Parathyroid adenoma (tissue), 2 donors: ENCODE results near the gene C1orf52.

Experiments
- H2AFZ ChIP-seq: fragments of 300-600 bp; sonication (generic); one replicate; pipeline ENCODE4 v1.7.0; 2017; ENCODE audit warnings: antibody characterized with exemption, mild to moderate bottlenecking
- H3K27ac ChIP-seq: fragments of 300-600 bp; sonication (generic); one replicate; pipeline ENCODE4 v1.7.0; 2017
- H3K27me3 ChIP-seq: fragments of 300-600 bp; sonication (generic); one replicate; pipeline ENCODE4 v1.7.0; 2017; ENCODE audit warnings: low read length; ENCODE audit not compliant: control insufficient read depth, insufficient read depth
- H3K36me3 ChIP-seq: fragments of 300-600 bp; sonication (generic); one replicate; pipeline ENCODE4 v1.7.0; 2017; ENCODE audit warnings: low read length; ENCODE audit not compliant: control insufficient read depth, insufficient read depth
- H3K4me1 ChIP-seq: fragments of 300-600 bp; sonication (generic); one replicate; pipeline ENCODE4 v1.7.0; 2017; ENCODE audit warnings: control low read depth
- H3K4me2 ChIP-seq: fragments of 300-600 bp; sonication (generic); one replicate; pipeline ENCODE4 v1.7.0; 2017; ENCODE audit warnings: low read length
- H3K4me3 ChIP-seq: fragments of 300-600 bp; sonication (generic); one replicate; pipeline ENCODE4 v1.7.0; 2017; ENCODE audit warnings: low read depth, low read length
- H3K79me2 ChIP-seq: fragments of 300-600 bp; sonication (generic); one replicate; pipeline ENCODE4 v1.7.0; 2017; ENCODE audit warnings: control low read depth
- H3K9ac ChIP-seq: fragments of 300-600 bp; sonication (generic); one replicate; pipeline ENCODE4 v1.7.0; 2017; ENCODE audit warnings: mild to moderate bottlenecking
- H3K9me3 ChIP-seq: fragments of 300-600 bp; sonication (generic); one replicate; pipeline ENCODE4 v1.7.0; 2017; ENCODE audit warnings: low read length; ENCODE audit not compliant: control insufficient read depth
- CTCF ChIP-seq: fragments of 300-600 bp; sonication (generic); IDR thresholded peaks from one replicate; pipeline ENCODE4 v1.7.0; 2017; ENCODE audit warnings: antibody characterized with exemption, mild to moderate bottlenecking
- donor health status: primary hyperparathyroidism.

Gene C1orf52

GRCh38 chr1:85224295-85224694 is 35.2 kb downstream of the C1orf52 start:
- TF ChIP-seq CTCF, result no peak
- Histone ChIP-seq H3K36me3 (no peaks in the 10 kb centered on the region), H3K4me2 (no peak overlapping the region), H3K27me3 (no peaks in the 10 kb centered on the region), H3K9ac (no peak overlapping the region), H3K79me2 (no peaks in the 10 kb centered on the region), H2AFZ (peak overlapping the region; percentile 13), H3K9me3 (no peaks in the 10 kb centered on the region), H3K27ac (no peak overlapping the region), H3K4me1 (peaks cover 8% of the 10 kb centered on the region), H3K4me3 (no peak overlapping the region)

DNA sequence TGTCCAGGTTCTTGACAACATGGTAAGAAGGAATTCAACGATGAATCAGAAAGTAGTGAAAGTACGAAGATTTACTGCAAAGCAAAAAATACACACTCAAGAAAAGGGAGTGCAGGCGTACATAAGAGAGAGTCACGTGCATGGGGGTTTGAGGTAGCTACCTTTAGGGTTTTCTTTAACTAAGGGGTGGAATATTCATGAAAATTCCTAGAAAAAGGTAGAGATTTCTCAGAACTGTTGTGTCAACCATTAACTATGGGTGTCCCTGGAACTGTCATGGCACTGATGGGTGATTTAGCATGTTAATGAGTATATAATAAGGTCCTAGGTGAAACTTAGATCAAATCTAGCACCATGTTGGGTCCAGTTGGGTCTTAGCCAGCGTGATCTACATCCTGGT is 36.1 kb downstream of the C1orf52 start:
- H3K36me3 ChIP-seq, result no peaks in the 10 kb centered on the region
- no peaks in the 10 kb centered on the region for H3K27me3 ChIP-seq
- no peaks in the 10 kb centered on the region for H3K9me3 ChIP-seq
- H3K9ac ChIP-seq, result no peak overlapping the region
- H3K79me2 ChIP-seq, result no peaks in the 10 kb centered on the region
- H2AFZ ChIP-seq, result no peak overlapping the region
- H3K4me2 ChIP-seq, result no peak overlapping the region
- no peak for TF ChIP-seq CTCF
- no peak overlapping the region for H3K4me3 ChIP-seq
- H3K4me1 ChIP-seq, result peaks cover 8% of the 10 kb centered on the region
- H3K27ac ChIP-seq, result no peak overlapping the region

GRCh38 chr1:85220756-85221201 is 38.7 kb downstream of the C1orf52 start:
- Histone ChIP-seq H3K9ac (no peak overlapping the region), H3K4me2 (no peak overlapping the region), H3K4me3 (no peak overlapping the region), H3K36me3 (no peaks in the 10 kb centered on the region), H2AFZ (no peak overlapping the region), H3K79me2 (no peaks in the 10 kb centered on the region), H3K27ac (no peak overlapping the region), H3K4me1 (peaks cover 5% of the 10 kb centered on the region), H3K27me3 (no peaks in the 10 kb centered on the region), H3K9me3 (no peaks in the 10 kb centered on the region)
- TF ChIP-seq CTCF, result no peak

DNA sequence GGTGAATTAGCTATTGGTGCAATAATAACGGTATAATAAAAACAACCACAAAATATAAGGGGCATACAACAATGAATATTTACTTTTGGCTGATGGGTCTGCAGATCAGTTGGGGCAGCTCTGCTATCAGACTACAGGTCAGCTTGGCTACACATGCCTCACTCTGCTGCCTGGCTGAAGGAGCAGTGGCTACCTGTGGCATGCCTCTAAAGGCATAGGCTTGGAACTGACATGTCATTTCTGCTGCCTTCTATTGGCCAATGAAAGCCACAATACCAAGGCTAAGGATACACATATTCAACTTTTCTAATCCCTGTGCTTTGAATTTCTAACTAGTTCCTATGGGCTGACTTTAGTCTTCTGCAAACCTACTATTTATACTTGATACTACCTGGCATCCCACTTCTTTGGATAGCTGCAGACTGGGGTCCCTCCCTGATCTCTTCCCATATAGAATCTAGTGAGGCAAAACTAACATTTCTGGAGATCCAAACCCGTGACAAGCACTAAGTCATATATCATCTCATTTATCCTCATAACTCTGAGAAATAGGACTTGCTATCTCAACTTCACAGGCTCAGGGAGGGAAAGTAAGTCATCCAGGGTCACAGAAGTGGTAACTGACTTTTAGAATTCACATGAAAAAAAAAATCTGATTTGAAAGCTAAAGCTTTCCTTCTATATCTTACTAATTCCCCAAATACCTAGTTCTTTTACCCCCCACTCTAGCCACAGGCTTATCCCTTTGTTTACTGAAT is 39.4 kb downstream of the C1orf52 start:
- Histone ChIP-seq H3K4me1 (no peaks in the 10 kb centered on the region), H2AFZ (no peak overlapping the region), H3K4me3 (no peak overlapping the region), H3K27ac (no peak overlapping the region), H3K4me2 (no peak overlapping the region), H3K27me3 (no peaks in the 10 kb centered on the region), H3K36me3 (no peaks in the 10 kb centered on the region), H3K9me3 (no peaks in the 10 kb centered on the region), H3K9ac (no peak overlapping the region), H3K79me2 (no peaks in the 10 kb centered on the region)
- TF ChIP-seq CTCF, result no peak

- no peak overlapping the region for H2AFZ ChIP-seq
- no peaks in the 10 kb centered on the region for H3K4me1 ChIP-seq
Observed at GRCh38 chr1:85216697-85217096, 42.8 kb downstream of the C1orf52 start.

More at GRCh38 chr1:85216697-85217096, 42.8 kb downstream of the C1orf52 start:
- Histone ChIP-seq H3K9me3 (no peaks in the 10 kb centered on the region), H3K9ac (no peak overlapping the region), H3K4me2 (no peak overlapping the region), H3K79me2 (no peaks in the 10 kb centered on the region), H3K27me3 (no peaks in the 10 kb centered on the region), H3K36me3 (no peaks in the 10 kb centered on the region), H3K27ac (no peak overlapping the region), H3K4me3 (no peak overlapping the region)
- no peak for TF ChIP-seq CTCF
